Measurements from ENCODE around the gene EPC1. TPM values are rescaled to one million over a fixed set of nuclear protein-coding genes. Genes with fewer than 3 reads are reported as not detected.

EPC1 gene
- total and polyA plus RNA-seq, 9 donors, result 31.8 to 52.9 (median 41.1) TPM

Small RNA genes lying within 50 kb of the gene (small RNA-seq; reads per million reads assigned to genes)
- gene RNU6-1244P, result not detected

Other genes starting within 250 kb of the EPC1 start
- gene CCDC7, start 99.0 kb upstream of the EPC1 start, total RNA-seq, result 10 to 100 TPM; 33.3 to 83.4 (median 48.9) TPM
- 1 to 10 TPM; 1.2 to 2.7 TPM for gene CCDC7, start 99.0 kb upstream of the EPC1 start, polyA plus RNA-seq

All from ovary (tissue), 9 donors.